CD4-positive, CD25-positive, alpha-beta regulatory T cell (primary cell): Measurements from ENCODE around the gene CDKL5. TPM values are rescaled to one million over a fixed set of nuclear protein-coding genes. Genes with fewer than 3 reads are reported as not detected.

Source experiments
- ATAC-seq, 2 donors: fragments of 150-1000 bp; cut with Tn5 transposase; one replicate each; pipeline ENCODE4 v1.10.0; 2021; ENCODE audit warnings: low read depth in 2 of 2, moderate number of reproducible peaks in 2 of 2, moderate library complexity in 1 of 2
- DNase-seq, 3 donors: peaks; one replicate each; pipeline versions ENCODE4 v3.0.0 to v3.0.0-alpha.2; 2012 to 2022; ENCODE audit warnings: mixed read lengths in 1 of 3
- H3K27ac ChIP-seq: one replicate; pipeline ENCODE4 v1.7.0; 2013; ENCODE audit warnings: mild to moderate bottlenecking, low read length; ENCODE audit not compliant: insufficient read depth, poor library complexity, severe bottlenecking
- H3K27me3 ChIP-seq: one replicate; pipeline ENCODE4 v1.7.0; 2013; ENCODE audit warnings: low read length; ENCODE audit not compliant: control insufficient read depth, insufficient read depth
- H3K36me3 ChIP-seq: one replicate; pipeline ENCODE4 v1.7.0; 2013; ENCODE audit warnings: mild to moderate bottlenecking, low read length, moderate library complexity; ENCODE audit not compliant: control insufficient read depth, insufficient read depth
- H3K4me1 ChIP-seq: 2 replicates; pipeline ENCODE4 v1.7.0; 2013; ENCODE audit warnings: mild to moderate bottlenecking, low read length; ENCODE audit not compliant: insufficient read depth, control insufficient read depth, poor library complexity, severe bottlenecking
- H3K4me3 ChIP-seq: one replicate; pipeline ENCODE4 v1.7.0; 2013; ENCODE audit warnings: low read depth, mild to moderate bottlenecking, low read length, moderate library complexity
- H3K9me3 ChIP-seq, 2 experiments: 1 replicate in 1 of 2; 2 replicates in 1 of 2; pipeline ENCODE4 v1.7.0; 2013; ENCODE audit warnings: low read length in 2 of 2, mild to moderate bottlenecking in 1 of 2, moderate library complexity in 1 of 2; ENCODE audit not compliant: control insufficient read depth in 2 of 2
- H3K27ac Mint-ChIP-seq, 3 donors: one replicate each; pipeline ENCODE4 v1.8.0; 2020 to 2022; ENCODE audit warnings: mild to moderate bottlenecking in 3 of 3, mixed read lengths in 3 of 3, moderate library complexity in 2 of 3
- H3K27me3 Mint-ChIP-seq: one replicate; pipeline ENCODE4 v1.8.0; 2022; ENCODE audit warnings: mild to moderate bottlenecking, mixed read lengths
- H3K36me3 Mint-ChIP-seq: one replicate; pipeline ENCODE4 v1.8.0; 2020; ENCODE audit warnings: mixed read lengths
- H3K4me1 Mint-ChIP-seq, 4 donors: one replicate each; pipeline ENCODE4 v1.8.0; 2020 to 2022; ENCODE audit warnings: mixed read lengths in 4 of 4, mild to moderate bottlenecking in 1 of 4
- H3K4me3 Mint-ChIP-seq, 4 donors: one replicate each; pipeline ENCODE4 v1.8.0; 2020 to 2022; ENCODE audit warnings: mild to moderate bottlenecking in 4 of 4, mixed read lengths in 4 of 4, moderate library complexity in 3 of 4
- H3K9me3 Mint-ChIP-seq, 7 donors: one replicate each; pipeline ENCODE4 v1.8.0; 2020 to 2022; ENCODE audit warnings: mixed read lengths in 7 of 7, mild to moderate bottlenecking in 3 of 7, moderate library complexity in 2 of 7
- polyA plus RNA-seq, 4 donors: library from polyadenylated mRNA; unstranded; fragments of 300-500 nt; fragmentation: Illumina TruSeq; gene quantifications; one replicate each; pipeline ENCODE4 v1.2.3, GENCODE V29; 2021
- total RNA-seq: library from RNA; stranded (reverse); gene quantifications from one replicate; pipeline ENCODE4 v1.2.3, GENCODE V29; 2022

CDKL5 gene
- total and polyA plus RNA-seq, 5 donors from 2014 or later: 0.02 to 2.9 (median 1.3) TPM

DNA sequence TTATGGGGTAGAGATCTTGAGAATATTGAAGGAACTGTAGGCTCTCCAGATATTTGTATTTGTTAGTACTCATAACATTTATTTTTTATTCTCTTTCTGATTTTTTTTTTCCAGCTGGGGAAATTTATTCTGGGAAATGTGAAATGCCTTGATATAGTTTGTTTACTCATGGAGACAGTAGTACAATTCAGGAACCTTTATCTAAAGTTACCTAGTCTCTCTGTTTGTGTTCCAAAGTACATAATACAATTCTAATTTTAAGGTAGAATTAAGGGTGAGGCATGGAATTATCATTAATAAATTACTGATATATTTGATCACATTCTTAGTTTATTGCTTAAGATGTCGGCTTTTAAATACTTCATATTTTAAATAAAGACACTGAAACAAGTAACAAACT is 132.5 kb downstream of the CDKL5 start:
- H3K27me3 Mint-ChIP-seq: no peaks in the 10 kb centered on the region
- no peak overlapping the region for H3K27ac ChIP-seq
- H3K4me3 ChIP-seq: no peak overlapping the region
- no peak for DNase-seq
- ATAC-seq: no peak
- H3K27me3 ChIP-seq: no peaks in the 10 kb centered on the region
- H3K9me3 ChIP-seq: no peaks in the 10 kb centered on the region
- H3K4me1 Mint-ChIP-seq: no peaks in the 10 kb centered on the region
- no peaks in the 10 kb centered on the region for H3K4me1 ChIP-seq
- peaks cover 0 to 1% (median 0%) of the 10 kb centered on the region in 7 donors for H3K9me3 Mint-ChIP-seq
- H3K36me3 ChIP-seq: no peaks in the 10 kb centered on the region
- no peak overlapping the region for H3K4me3 Mint-ChIP-seq
- H3K27ac Mint-ChIP-seq: no peak overlapping the region
- H3K36me3 Mint-ChIP-seq: no peaks in the 10 kb centered on the region

DNA sequence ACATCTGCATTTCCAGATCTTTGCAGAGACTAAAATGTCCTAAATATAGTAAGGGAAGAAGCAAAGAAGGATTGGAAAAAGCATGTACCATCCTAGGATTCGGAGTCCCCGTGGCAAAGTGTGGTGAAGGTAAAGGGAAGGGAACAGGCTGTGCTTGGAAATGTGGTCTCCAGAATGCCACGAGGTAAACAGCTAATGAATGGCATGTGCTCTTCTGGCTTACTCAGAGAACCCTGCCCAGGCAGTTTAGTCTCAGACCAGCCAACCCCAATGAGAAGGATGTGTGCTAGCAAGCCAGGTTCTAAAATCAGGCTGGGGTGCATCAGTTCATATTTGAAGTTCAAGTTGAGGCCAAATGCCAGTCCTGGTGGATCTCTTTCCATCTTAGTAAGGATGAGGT is 133.4 kb downstream of the CDKL5 start:
- H3K4me3 ChIP-seq: no peak overlapping the region
- H3K27me3 Mint-ChIP-seq: no peaks in the 10 kb centered on the region
- H3K27me3 ChIP-seq: no peaks in the 10 kb centered on the region
- H3K4me1 Mint-ChIP-seq: no peaks in the 10 kb centered on the region
- H3K36me3 ChIP-seq: no peaks in the 10 kb centered on the region
- no peak overlapping the region for H3K27ac ChIP-seq
- no peak overlapping the region for H3K4me3 Mint-ChIP-seq
- no peaks in the 10 kb centered on the region for H3K36me3 Mint-ChIP-seq
- H3K9me3 Mint-ChIP-seq: peaks cover 0 to 1% (median 0%) of the 10 kb centered on the region in 7 donors
- ATAC-seq (no peak), DNase-seq (no peak)
- no peak overlapping the region for H3K27ac Mint-ChIP-seq
- H3K4me1 ChIP-seq: no peaks in the 10 kb centered on the region
- H3K9me3 ChIP-seq: no peaks in the 10 kb centered on the region

DNA sequence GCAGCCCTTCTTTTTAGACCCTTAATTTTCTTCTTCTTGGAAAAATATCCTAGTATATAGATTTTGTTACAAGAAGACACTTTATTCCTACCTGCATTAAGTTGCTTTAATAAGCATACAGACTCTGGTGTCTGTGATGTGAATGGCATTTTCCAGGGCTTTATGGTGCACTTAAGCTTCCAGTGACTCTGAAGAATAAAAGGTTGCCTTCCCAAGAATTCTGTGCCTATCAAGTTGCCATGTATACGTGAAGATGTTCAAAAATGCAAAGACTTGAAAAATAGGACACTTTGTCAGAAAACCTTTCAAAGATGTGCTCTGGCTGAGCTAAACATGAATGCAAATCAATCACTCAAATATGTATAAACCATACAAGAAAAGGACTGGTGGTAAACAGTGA is 135.6 kb downstream of the CDKL5 start:
- H3K27ac Mint-ChIP-seq: no peak overlapping the region
- Histone ChIP-seq H3K4me1 (no peaks in the 10 kb centered on the region), H3K27ac (no peak overlapping the region), H3K9me3 (no peaks in the 10 kb centered on the region), H3K27me3 (no peaks in the 10 kb centered on the region), H3K36me3 (no peaks in the 10 kb centered on the region), H3K4me3 (no peak overlapping the region)
- H3K36me3 Mint-ChIP-seq: no peaks in the 10 kb centered on the region
- peaks cover 0 to 4% (median 0%) of the 10 kb centered on the region in 4 donors for H3K4me1 Mint-ChIP-seq
- no peaks in the 10 kb centered on the region for H3K27me3 Mint-ChIP-seq
- no peak overlapping the region for H3K4me3 Mint-ChIP-seq
- DNase-seq (no peak), ATAC-seq (no peak)
- H3K9me3 Mint-ChIP-seq: peaks cover 0 to 1% (median 0%) of the 10 kb centered on the region in 7 donors

DNA sequence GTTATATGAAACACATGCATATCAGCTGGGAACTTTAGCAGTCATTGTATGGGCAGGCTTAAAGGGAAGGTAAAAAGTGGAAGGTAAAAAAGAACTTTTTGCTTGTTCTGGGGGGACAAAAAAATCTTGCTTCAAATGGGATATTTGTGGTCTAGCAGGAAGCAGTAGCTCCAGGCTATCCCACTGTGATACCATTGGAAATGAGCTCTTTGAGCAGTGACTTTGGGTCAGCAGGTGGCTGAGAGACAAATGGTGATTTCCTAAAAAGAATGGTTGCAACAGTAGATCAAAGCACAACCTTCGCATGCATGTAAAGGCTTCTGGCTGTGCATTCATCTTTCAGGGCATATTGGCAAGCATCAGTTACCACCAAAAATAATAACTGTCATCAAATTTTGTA is 140.3 kb downstream of the CDKL5 start:
- H3K27ac ChIP-seq: no peak overlapping the region
- H3K27me3 ChIP-seq: no peaks in the 10 kb centered on the region
- H3K4me3 Mint-ChIP-seq: no peak overlapping the region
- no peaks in the 10 kb centered on the region for H3K27me3 Mint-ChIP-seq
- H3K27ac Mint-ChIP-seq: no peak overlapping the region
- H3K36me3 Mint-ChIP-seq: no peaks in the 10 kb centered on the region
- ATAC-seq: no peak
- peaks cover 0 to 6% (median 0%) of the 10 kb centered on the region in 4 donors for H3K4me1 Mint-ChIP-seq
- no peak overlapping the region for H3K4me3 ChIP-seq
- no peaks in the 10 kb centered on the region for H3K4me1 ChIP-seq
- H3K36me3 ChIP-seq: no peaks in the 10 kb centered on the region
- no peaks in the 10 kb centered on the region for H3K9me3 ChIP-seq
- H3K9me3 Mint-ChIP-seq: peaks cover 0 to 1% (median 0%) of the 10 kb centered on the region in 7 donors
- DNase-seq: no peak

DNA sequence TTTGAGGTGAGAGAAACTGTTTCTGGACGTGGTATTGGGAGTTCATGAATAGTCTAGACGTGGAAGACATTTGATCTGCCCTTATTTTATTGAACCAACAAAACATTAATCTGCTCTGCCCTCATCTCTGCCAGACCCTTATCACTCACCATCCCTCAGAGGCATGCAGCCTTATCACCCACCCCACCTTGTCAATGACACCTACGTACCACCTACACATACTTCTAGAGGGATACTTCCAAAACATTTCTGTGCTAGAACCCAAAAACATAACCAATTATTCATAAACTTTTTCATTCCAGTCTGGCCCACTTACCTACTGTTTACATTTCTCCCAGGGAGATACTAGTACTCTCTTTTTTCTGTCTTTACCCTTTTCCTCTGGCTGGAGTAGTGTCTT is 141.3 kb downstream of the CDKL5 start:
- H3K4me3 Mint-ChIP-seq: no peak overlapping the region
- no peaks in the 10 kb centered on the region for H3K27me3 ChIP-seq
- DNase-seq (no peak), ATAC-seq (no peak)
- peaks cover 0 to 2% (median 0%) of the 10 kb centered on the region in 7 donors for H3K9me3 Mint-ChIP-seq
- no peak overlapping the region for H3K27ac ChIP-seq
- H3K36me3 Mint-ChIP-seq: no peaks in the 10 kb centered on the region
- no peaks in the 10 kb centered on the region for H3K4me1 ChIP-seq
- no peaks in the 10 kb centered on the region for H3K27me3 Mint-ChIP-seq
- H3K4me3 ChIP-seq: no peak overlapping the region
- no peaks in the 10 kb centered on the region for H3K36me3 ChIP-seq
- no peaks in the 10 kb centered on the region for H3K9me3 ChIP-seq
- no peak overlapping the region for H3K27ac Mint-ChIP-seq
- peaks cover 0 to 6% (median 0%) of the 10 kb centered on the region in 4 donors for H3K4me1 Mint-ChIP-seq

DNA sequence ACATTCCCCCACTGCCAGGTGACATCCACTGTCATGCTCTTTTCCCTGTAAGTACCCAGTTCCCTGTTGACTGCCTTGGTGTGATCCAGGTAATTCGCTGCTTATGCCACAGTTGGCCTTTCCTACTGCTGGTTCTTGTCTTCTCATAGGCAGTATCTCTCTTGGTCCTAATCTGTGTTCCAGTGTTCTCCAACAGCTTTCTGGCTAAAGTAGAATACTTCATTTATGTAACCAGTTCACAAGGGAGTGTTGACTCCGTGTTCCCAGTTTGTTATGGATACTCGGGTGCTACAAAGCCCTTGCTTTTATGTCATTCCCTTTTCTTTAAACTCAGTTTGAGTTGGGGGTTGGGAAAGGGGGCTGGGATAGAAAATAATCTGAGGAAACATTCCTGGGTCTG is 148.1 kb downstream of the CDKL5 start:
- Histone ChIP-seq H3K4me3 (no peak overlapping the region), H3K4me1 (no peaks in the 10 kb centered on the region), H3K27ac (no peak overlapping the region), H3K9me3 (no peaks in the 10 kb centered on the region), H3K36me3 (no peaks in the 10 kb centered on the region), H3K27me3 (no peaks in the 10 kb centered on the region)
- Mint-ChIP-seq H3K36me3 (no peaks in the 10 kb centered on the region), H3K27ac (no peak overlapping the region), H3K4me3 (no peak overlapping the region), H3K27me3 (no peaks in the 10 kb centered on the region), H3K9me3 (peaks cover 0 to 2% (median 0%) of the 10 kb centered on the region in 7 donors), H3K4me1 (peaks cover 0 to 2% (median 0%) of the 10 kb centered on the region in 4 donors)
- ATAC-seq (no peak), DNase-seq (no peak)

DNA sequence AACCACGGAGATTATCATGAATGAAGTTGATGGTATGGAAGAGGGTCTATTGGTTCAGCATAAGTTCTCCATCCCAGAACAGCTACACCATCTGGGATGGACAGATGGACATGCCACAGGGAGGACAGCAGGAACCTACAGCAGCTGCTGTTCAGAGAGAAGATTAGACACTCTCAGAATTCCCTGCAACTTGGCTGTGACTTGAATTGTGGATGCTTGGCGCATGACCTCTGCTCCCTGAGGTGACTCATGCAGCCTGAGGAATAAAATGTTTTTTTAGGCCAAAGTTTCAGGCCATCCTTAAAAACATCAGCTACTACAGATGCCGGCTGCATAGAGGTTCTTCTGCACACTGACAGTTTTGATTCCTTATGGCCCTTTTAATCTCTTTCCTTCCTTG is 149.2 kb downstream of the CDKL5 start:
- no peaks in the 10 kb centered on the region for H3K9me3 ChIP-seq
- no peaks in the 10 kb centered on the region for H3K4me1 Mint-ChIP-seq
- no peak overlapping the region for H3K27ac ChIP-seq
- DNase-seq: no peak
- no peaks in the 10 kb centered on the region for H3K36me3 ChIP-seq
- H3K4me3 Mint-ChIP-seq: no peak overlapping the region
- no peaks in the 10 kb centered on the region for H3K4me1 ChIP-seq
- no peak for ATAC-seq
- peaks cover 0 to 2% (median 0%) of the 10 kb centered on the region in 7 donors for H3K9me3 Mint-ChIP-seq
- H3K27me3 Mint-ChIP-seq: no peaks in the 10 kb centered on the region
- no peaks in the 10 kb centered on the region for H3K36me3 Mint-ChIP-seq
- H3K27ac Mint-ChIP-seq: no peak overlapping the region
- H3K4me3 ChIP-seq: no peak overlapping the region
- H3K27me3 ChIP-seq: no peaks in the 10 kb centered on the region

DNA sequence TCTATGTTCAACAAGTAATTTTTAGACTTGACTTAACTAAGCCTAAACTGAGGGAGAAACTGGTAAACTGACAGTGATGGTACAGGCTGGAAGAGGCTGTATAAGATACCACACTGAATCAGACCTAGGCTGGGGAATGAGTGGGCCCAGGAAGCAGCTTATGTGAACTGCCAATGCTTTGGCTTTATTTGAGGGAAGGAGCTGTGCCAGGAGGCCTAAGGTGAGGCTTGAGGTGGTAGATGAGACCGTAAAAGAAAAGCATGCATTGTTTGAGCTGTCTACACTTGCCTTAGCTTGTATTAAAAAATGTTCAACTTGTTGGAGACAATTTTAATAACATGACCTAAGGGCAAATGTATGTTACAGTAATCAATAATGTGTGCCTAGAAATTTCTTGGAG is 150.3 kb downstream of the CDKL5 start:
- H3K27me3 ChIP-seq: no peaks in the 10 kb centered on the region
- no peak overlapping the region for H3K4me3 ChIP-seq
- H3K27ac ChIP-seq: no peak overlapping the region
- no peaks in the 10 kb centered on the region for H3K36me3 ChIP-seq
- DNase-seq: no peak
- no peak for ATAC-seq
- no peaks in the 10 kb centered on the region for H3K27me3 Mint-ChIP-seq
- H3K27ac Mint-ChIP-seq: no peak overlapping the region
- no peaks in the 10 kb centered on the region for H3K36me3 Mint-ChIP-seq
- no peaks in the 10 kb centered on the region for H3K4me1 ChIP-seq
- no peak overlapping the region for H3K4me3 Mint-ChIP-seq
- peaks cover 0 to 2% (median 0%) of the 10 kb centered on the region in 7 donors for H3K9me3 Mint-ChIP-seq
- no peaks in the 10 kb centered on the region for H3K4me1 Mint-ChIP-seq
- no peaks in the 10 kb centered on the region for H3K9me3 ChIP-seq
